Esophagus squamous epithelium (tissue), 5 donors: ENCODE measurements around the gene CELF4. TPM values are rescaled to one million over a fixed set of nuclear protein-coding genes. Genes with fewer than 3 reads are reported as not detected.

Source experiments
- DNase-seq: peaks from one replicate; lab custom pipeline; 2025; lab: John Stamatoyannopoulos, UW
- H3K27ac ChIP-seq, 4 donors: fragments of 200-600 bp; sonication (generic); one replicate each; pipeline ENCODE4 v1.5.1; 2016 to 2019; ENCODE audit warnings: mild to moderate bottlenecking in 1 of 4
- H3K27me3 ChIP-seq, 4 donors: fragments of 200-600 bp; sonication (generic); 1 replicate in 3 of 4; 2 replicates in 1 of 4; pipeline versions ENCODE4 v1.5.1 to v1.6.0; 2017 to 2021; ENCODE audit warnings: antibody characterized with exemption in 1 of 4
- H3K36me3 ChIP-seq, 3 donors: fragments of 200-600 bp; sonication (generic); one replicate each; pipeline ENCODE4 v1.5.1; 2016 to 2019
- H3K4me1 ChIP-seq, 3 donors: fragments of 200-600 bp; sonication (generic); one replicate each; pipeline ENCODE4 v1.5.1; 2017 to 2019
- H3K4me3 ChIP-seq, 4 donors: fragments of 200-600 bp; sonication (generic); 1 replicate in 3 of 4; 2 replicates in 1 of 4; pipeline ENCODE4 v1.5.1; 2016 to 2019; ENCODE audit warnings: mild to moderate bottlenecking in 2 of 4, moderate library complexity in 1 of 4
- H3K9me3 ChIP-seq, 3 donors: fragments of 200-600 bp; sonication (generic); one replicate each; pipeline ENCODE4 v1.5.1; 2016 to 2019
- CTCF ChIP-seq, 6 experiments: fragments of 450-650 bp in 4 of 6; fragments of 200-600 bp in 2 of 6; sonication (generic) in 2 of 6; IDR thresholded peaks; one replicate each; pipeline ENCODE4 v1.5.1; 2016 to 2019; ENCODE audit warnings: antibody characterized with exemption in 6 of 6, mild to moderate bottlenecking in 4 of 6, moderate library complexity in 4 of 6
- POLR2A ChIP-seq, 4 donors: fragments of 450-650 bp; IDR thresholded peaks; one replicate each; pipeline ENCODE4 v1.6.1; 2017; ENCODE audit warnings: antibody characterized with exemption in 4 of 4, mild to moderate bottlenecking in 4 of 4, moderate library complexity in 3 of 4
- WGBS, 2 donors: methylation state at CpG; one replicate each; pipeline ENCODE4 v1.1.5; 2018; 5-methylcytosine and 5-hydroxymethylcytosine counted together
- intact Hi-C: fragments of 100-400 bp; cut with DNase I; formaldehyde crosslinking; loops from one replicate; pipeline ENCODE4 v1.15.0; 2022
- total RNA-seq, 4 donors: library from RNA; depleted of rRNA; stranded (reverse); fragments of >200 nt; gene quantifications; one replicate each; pipeline ENCODE4 v1.1.0, GENCODE V29; 2016
- donor health status: DM: yes; HTN: yes; CAD: no.

Gene CELF4
- total RNA-seq, 4 donors from 2014 or later = not detected

- H3K27ac ChIP-seq = no peak overlapping the region
- no peak overlapping the region for H3K4me3 ChIP-seq
- no peaks in the 10 kb centered on the region for H3K4me1 ChIP-seq
- 13 to 39% methylated on average over 2 to 4 of the region's 5 CpGs for WGBS, 2 donors
- no peaks in the 10 kb centered on the region for H3K9me3 ChIP-seq
- no peak for DNase-seq
- peaks cover 0 to 68% (median 0%) of the 10 kb centered on the region in 4 donors for H3K27me3 ChIP-seq
- TF ChIP-seq CTCF (IDR thresholded peaks at IDR 0.05) = no peak
- no peak for TF ChIP-seq POLR2A (IDR thresholded peaks at IDR 0.05)
- H3K36me3 ChIP-seq = no peaks in the 10 kb centered on the region
- intact Hi-C loops = no loop called here
Observed at GRCh38 chr18:37554399-37554787, 11.2 kb downstream of the CELF4 start.

GRCh38 chr18:37553633-37554398 is 11.8 kb downstream of the CELF4 start:
- WGBS, 2 donors = 50 to 53% methylated on average over 8 to 12 of the region's 18 CpGs
- TF ChIP-seq POLR2A (IDR thresholded peaks at IDR 0.05) = no peak
- no peak for TF ChIP-seq CTCF (IDR thresholded peaks at IDR 0.05)
- intact Hi-C loops = no loop called here
- Histone ChIP-seq H3K4me1 (no peaks in the 10 kb centered on the region), H3K36me3 (no peaks in the 10 kb centered on the region), H3K4me3 (no peak overlapping the region), H3K27ac (no peak overlapping the region), H3K9me3 (no peaks in the 10 kb centered on the region), H3K27me3 (peaks cover 0 to 67% (median 0%) of the 10 kb centered on the region in 4 donors)
- DNase-seq = no peak

GRCh38 chr18:37552286-37552685 is 13.3 kb downstream of the CELF4 start:
- H3K36me3 ChIP-seq = no peaks in the 10 kb centered on the region
- peaks cover 0 to 73% (median 0%) of the 10 kb centered on the region in 4 donors for H3K27me3 ChIP-seq
- intact Hi-C loops = no loop called here
- H3K4me3 ChIP-seq = no peak overlapping the region
- no peak for DNase-seq
- H3K9me3 ChIP-seq = no peaks in the 10 kb centered on the region
- TF ChIP-seq POLR2A (IDR thresholded peaks at IDR 0.05) = no peak
- no peak for TF ChIP-seq CTCF (IDR thresholded peaks at IDR 0.05)
- no peak overlapping the region for H3K27ac ChIP-seq
- H3K4me1 ChIP-seq = no peaks in the 10 kb centered on the region
- 67 to 80% methylated on average over 1 to 5 of the region's 5 CpGs for WGBS, 2 donors

GRCh38 chr18:37551846-37552245 is 13.8 kb downstream of the CELF4 start:
- Histone ChIP-seq H3K4me3 (no peak overlapping the region), H3K9me3 (no peaks in the 10 kb centered on the region), H3K27ac (no peak overlapping the region), H3K4me1 (no peaks in the 10 kb centered on the region), H3K27me3 (peaks cover 0 to 71% (median 0%) of the 10 kb centered on the region in 4 donors), H3K36me3 (no peaks in the 10 kb centered on the region)
- intact Hi-C loops = no loop called here
- TF ChIP-seq POLR2A (IDR thresholded peaks at IDR 0.05) (no peak), CTCF (IDR thresholded peaks at IDR 0.05) (no peak)
- no peak for DNase-seq
- WGBS, 2 donors = 61 to 76% methylated on average over 6 to 8 of the region's 8 CpGs

GRCh38 chr18:37551249-37551648 is 14.3 kb downstream of the CELF4 start:
- Histone ChIP-seq H3K27ac (no peak overlapping the region), H3K27me3 (peaks cover 0 to 70% (median 0%) of the 10 kb centered on the region in 4 donors), H3K9me3 (no peaks in the 10 kb centered on the region), H3K36me3 (no peaks in the 10 kb centered on the region), H3K4me3 (no peak overlapping the region), H3K4me1 (no peaks in the 10 kb centered on the region)
- DNase-seq = no peak
- intact Hi-C loops = no loop called here
- 81% methylated on average over 2 of the region's 3 CpGs; no CpG with 5 or more reads in 1 of the 2 donors for WGBS, 2 donors
- TF ChIP-seq POLR2A (IDR thresholded peaks at IDR 0.05) (no peak), CTCF (IDR thresholded peaks at IDR 0.05) (no peak)
